Measurements from ENCODE around the gene GALNT4.

Gene GALNT4

GRCh38 chr12:89490922-89491321 lies 33.7 kb downstream of the GALNT4 start:
- no peak for DNase-seq

- no peak for DNase-seq
Observed at GRCh38 chr12:89486264-89486663, 38.3 kb downstream of the GALNT4 start.

GRCh38 chr12:89484470-89484869 lies 40.1 kb downstream of the GALNT4 start:
- DNase-seq = no peak

GRCh38 chr12:89481213-89481914 lies 43.2 kb downstream of the GALNT4 start:
- no peak for DNase-seq

GRCh38 chr12:89479982-89480381 lies 44.6 kb downstream of the GALNT4 start:
- DNase-seq = no peak

- DNase-seq = no peak
Observed at GRCh38 chr12:89477633-89478279, 46.8 kb downstream of the GALNT4 start.

GRCh38 chr12:89476904-89477595 lies 47.5 kb downstream of the GALNT4 start:
- DNase-seq = no peak

- DNase-seq = no peak
Observed at GRCh38 chr12:89476232-89476631, 48.4 kb downstream of the GALNT4 start.

- DNase-seq = no peak
Observed at GRCh38 chr12:89475203-89475990, 49.2 kb downstream of the GALNT4 start.

- no peak for DNase-seq
Observed at GRCh38 chr12:89474615-89475014, 50.0 kb downstream of the GALNT4 start.
